ENCODE data around the gene PSTK.

PSTK gene

DNA sequence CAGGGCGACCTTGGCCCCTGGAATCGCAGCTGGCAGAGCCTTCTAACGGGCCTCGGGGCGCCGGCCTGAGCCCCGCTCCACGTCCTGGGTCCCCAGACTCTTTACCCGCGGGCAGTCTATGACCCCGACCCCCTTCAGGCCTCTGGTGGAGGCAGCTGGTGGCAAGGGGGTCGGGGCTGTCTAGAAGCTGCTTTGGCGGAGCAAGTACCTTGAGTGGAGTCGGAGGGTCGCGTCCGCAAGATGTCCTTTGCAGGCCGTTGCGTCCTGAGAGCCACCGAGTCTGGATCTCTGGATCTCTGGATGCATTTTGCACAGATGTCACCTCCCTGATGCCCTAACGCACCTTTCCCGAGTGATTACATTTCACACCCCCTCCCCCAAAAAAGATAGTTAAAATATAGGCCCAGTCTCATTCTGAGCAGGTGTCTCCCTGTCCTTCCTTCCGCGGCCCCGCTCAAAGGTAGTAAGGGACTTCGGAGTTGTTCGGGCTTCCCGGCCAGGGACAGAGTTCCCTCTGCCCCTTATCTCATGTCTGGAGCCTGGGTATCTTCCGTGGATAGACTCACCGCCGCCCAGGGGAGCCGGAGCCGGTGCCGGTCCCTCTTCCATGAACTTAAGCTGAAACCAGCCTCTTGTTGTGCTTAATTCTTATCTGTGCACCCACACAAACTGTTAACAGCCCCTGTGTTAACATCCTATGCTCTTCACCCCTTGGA, 29.1 kb downstream of the PSTK start:
- peak overlapping the region; percentile 86 for H3K9ac ChIP-seq (ENCODE audit: low read length)
- H2AFZ ChIP-seq (ENCODE audit: low read depth, low read length, severe bottlenecking) = peak overlapping the region; percentile 81
- no peak overlapping the region for H3K27ac ChIP-seq (ENCODE audit: low read depth, low read length)

DNA sequence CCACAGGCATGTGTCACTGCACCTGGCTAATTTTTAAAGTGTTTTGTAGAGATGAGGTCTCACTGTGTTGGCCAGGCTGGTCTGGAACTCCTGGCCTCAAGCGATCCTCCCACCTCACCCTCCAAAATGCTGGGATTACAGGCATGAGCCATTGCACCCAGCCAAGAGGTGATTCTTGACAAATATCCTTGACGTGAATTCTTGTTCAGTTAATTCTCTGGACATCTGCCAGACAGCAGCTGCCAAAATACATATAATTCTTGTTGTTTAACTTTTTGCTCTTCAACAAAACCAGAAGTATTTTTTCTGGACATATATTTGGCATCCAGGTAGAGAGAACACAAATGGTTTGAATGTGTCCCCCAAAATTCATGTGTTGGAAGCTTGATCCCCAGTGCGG, 31.8 kb downstream of the PSTK start:
- TF ChIP-seq EZH2phosphoT487 (conservative IDR thresholded peaks at IDR 0.05; ENCODE audit: low read length) (no peak), CTCF (IDR thresholded peaks at IDR 0.05; ENCODE audit: insufficient read depth, low read length, poor library complexity, severe bottlenecking) (no peak)
- Histone ChIP-seq H3K79me2 (ENCODE audit: insufficient read depth, low read length) (peaks cover 16% of the 10 kb centered on the region), H2AFZ (ENCODE audit: low read depth, low read length, severe bottlenecking) (no peak overlapping the region), H3K4me2 (ENCODE audit: low read depth, low read length, poor library complexity, severe bottlenecking) (no peak overlapping the region), H3K36me3 (ENCODE audit: low read length) (no peaks in the 10 kb centered on the region), H3K4me3 (ENCODE audit: insufficient read depth, low read length, poor library complexity, severe bottlenecking) (no peak overlapping the region), H3K9ac (ENCODE audit: low read length) (no peak overlapping the region), H3F3A (ENCODE audit: insufficient read depth) (no peaks in the 10 kb centered on the region), H3K27me3 (ENCODE audit: low read length) (no peaks in the 10 kb centered on the region), H3K9me3 (ENCODE audit: insufficient read depth, low read length) (no peaks in the 10 kb centered on the region), H4K20me1 (ENCODE audit: low read depth, low read length) (no peaks in the 10 kb centered on the region), H3K27ac (ENCODE audit: low read depth, low read length) (no peak overlapping the region), H3K9me2 (replicated peaks; ENCODE audit: insufficient read depth, low read length) (no peaks in the 10 kb centered on the region)

More for the DNA sequence above, 29.1 kb downstream of the PSTK start:
- H3K79me2 ChIP-seq (ENCODE audit: insufficient read depth, low read length) = peaks cover 43% of the 10 kb centered on the region
- no peaks in the 10 kb centered on the region for H3K9me2 ChIP-seq (replicated peaks; ENCODE audit: insufficient read depth, low read length)
- no peaks in the 10 kb centered on the region for H3K27me3 ChIP-seq (ENCODE audit: low read length)
- H3K9me3 ChIP-seq (ENCODE audit: insufficient read depth, low read length) = no peaks in the 10 kb centered on the region
- H4K20me1 ChIP-seq (ENCODE audit: low read depth, low read length) = no peaks in the 10 kb centered on the region
- H3K4me2 ChIP-seq (ENCODE audit: low read depth, low read length, poor library complexity, severe bottlenecking) = peak overlapping the region; percentile 84
- H3K4me3 ChIP-seq (ENCODE audit: insufficient read depth, low read length, poor library complexity, severe bottlenecking) = peak overlapping the region; percentile 63
- H3F3A ChIP-seq (ENCODE audit: insufficient read depth) = no peaks in the 10 kb centered on the region
- TF ChIP-seq EZH2phosphoT487 (conservative IDR thresholded peaks at IDR 0.05; ENCODE audit: low read length) (no peak), CTCF (IDR thresholded peaks at IDR 0.05; ENCODE audit: insufficient read depth, low read length, poor library complexity, severe bottlenecking) (no peak)
- H3K36me3 ChIP-seq (ENCODE audit: low read length) = 0 out of 2 replicates have a peak, but pooled peaks cover 7% of the 10 kb centered on the region

- no peaks in the 10 kb centered on the region for H4K20me1 ChIP-seq (ENCODE audit: low read depth, low read length)
- H3K27me3 ChIP-seq (ENCODE audit: low read length) = no peaks in the 10 kb centered on the region
- H3K4me3 ChIP-seq (ENCODE audit: insufficient read depth, low read length, poor library complexity, severe bottlenecking) = no peak overlapping the region
- no peak overlapping the region for H2AFZ ChIP-seq (ENCODE audit: low read depth, low read length, severe bottlenecking)
- no peaks in the 10 kb centered on the region for H3F3A ChIP-seq (ENCODE audit: insufficient read depth)
- no peak overlapping the region for H3K9ac ChIP-seq (ENCODE audit: low read length)
- no peaks in the 10 kb centered on the region for H3K9me2 ChIP-seq (replicated peaks; ENCODE audit: insufficient read depth, low read length)
- H3K9me3 ChIP-seq (ENCODE audit: insufficient read depth, low read length) = no peaks in the 10 kb centered on the region
- no peak overlapping the region for H3K27ac ChIP-seq (ENCODE audit: low read depth, low read length)
- H3K79me2 ChIP-seq (ENCODE audit: insufficient read depth, low read length) = no peaks in the 10 kb centered on the region
- TF ChIP-seq EZH2phosphoT487 (conservative IDR thresholded peaks at IDR 0.05; ENCODE audit: low read length) (no peak), CTCF (IDR thresholded peaks at IDR 0.05; ENCODE audit: insufficient read depth, low read length, poor library complexity, severe bottlenecking) (no peak)
- no peak overlapping the region for H3K4me2 ChIP-seq (ENCODE audit: low read depth, low read length, poor library complexity, severe bottlenecking)
- no peaks in the 10 kb centered on the region for H3K36me3 ChIP-seq (ENCODE audit: low read length)
These were observed 33.5 kb downstream of the PSTK start for GRCh38 chr10:123013456-123014419.
